GM18907 (cell line): ENCODE results near the gene C19orf38.
"Not testable (repeated sequence)": the region's sequence is repeated elsewhere in the genome, so short reads cannot be mapped to it uniquely, and the experiment has no call there.

Source experiments
- ATAC-seq: cut with Tn5 transposase; IDR thresholded peaks from one replicate; pipeline ENCODE4 v1.9.1; 2021; ENCODE audit warnings: mild to moderate bottlenecking, moderate library complexity; ENCODE audit not compliant: unreplicated experiment

Gene C19orf38

GRCh38 chr19:10870955-10871603, 22.9 kb downstream of the C19orf38 start, which contains the start of gene CARM1:
Gene CARM1, plus strand, starts transcription at chr19:10871553. Its CDS starts 150 bp downstream, at chr19:10871703.
- peak; percentile 76 for ATAC-seq

- ATAC-seq = peak; percentile 11
Measured at GRCh38 chr19:10871711-10872545, 23.7 kb downstream of the C19orf38 start.

DNA sequence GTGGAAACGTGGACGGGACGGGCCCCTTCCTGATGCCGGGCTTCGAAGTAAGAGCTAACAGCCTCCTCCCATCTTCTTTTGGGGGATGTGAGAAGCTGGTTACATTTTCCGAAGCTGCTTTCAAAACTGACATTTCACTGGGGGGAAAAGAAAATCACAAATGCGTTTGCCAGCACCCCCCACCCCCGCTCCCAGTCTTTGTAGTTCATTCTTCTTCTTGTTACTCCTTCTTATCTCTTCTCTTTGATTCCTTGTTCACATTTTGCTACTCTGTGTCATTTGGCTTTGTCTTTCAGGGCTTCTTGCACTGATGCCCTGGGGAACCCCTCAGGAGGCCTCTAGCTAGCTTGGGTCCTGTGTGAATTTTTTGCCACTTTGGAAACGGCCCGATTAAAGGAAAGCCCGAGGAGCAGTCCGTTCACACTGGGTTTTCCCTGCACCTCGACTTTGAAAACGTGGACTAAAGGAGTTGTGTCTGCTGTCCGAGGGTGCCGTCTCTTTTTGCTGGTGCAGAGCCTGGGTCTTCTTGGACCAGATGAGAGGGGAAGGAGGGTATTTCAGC, 24.4 kb downstream of the C19orf38 start:
- no peak for ATAC-seq

GRCh38 chr19:10874024-10874423, 25.8 kb downstream of the C19orf38 start:
- no peak for ATAC-seq

DNA sequence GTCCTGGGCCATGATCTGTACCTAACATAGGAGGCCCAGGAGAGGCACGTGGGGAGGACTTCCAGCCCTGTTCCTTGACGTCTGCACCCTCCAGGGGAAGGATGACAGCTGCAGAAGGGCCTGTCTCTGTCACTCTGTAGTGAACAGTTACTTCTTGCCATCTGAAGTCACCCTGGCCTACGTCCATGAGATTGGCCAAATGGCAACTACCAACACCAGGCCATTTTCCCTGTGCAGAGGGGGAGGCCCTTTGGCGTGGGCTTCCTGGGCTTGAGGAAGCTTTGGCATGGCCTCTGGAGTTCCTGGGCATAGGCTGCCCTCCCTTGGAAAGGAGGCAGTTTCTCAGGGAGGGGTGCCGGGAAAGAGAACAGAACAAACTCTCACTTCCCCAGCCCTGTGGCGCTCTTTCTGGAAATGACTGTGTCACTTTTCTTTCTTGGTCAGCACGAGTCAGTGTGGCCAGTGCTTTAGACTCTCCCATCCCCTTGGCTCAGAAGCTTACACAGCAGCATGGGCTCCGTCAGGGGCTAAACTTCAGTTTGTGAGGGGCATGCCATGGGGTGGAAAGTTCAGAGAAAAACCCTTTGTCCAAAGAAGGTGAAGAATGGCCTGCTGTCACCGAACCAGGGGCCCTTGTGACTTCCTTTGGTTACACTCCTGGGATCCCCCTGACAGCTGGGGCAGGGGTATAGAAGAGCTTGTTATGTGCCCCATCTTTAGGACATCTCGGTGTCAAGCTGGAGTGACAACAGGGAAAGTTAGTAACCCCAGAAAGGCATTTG, 28.4 kb downstream of the C19orf38 start:
- peak; percentile 57 for ATAC-seq

- not testable (repeated sequence) for ATAC-seq
Measured at GRCh38 chr19:10877608-10878007, 29.4 kb downstream of the C19orf38 start.

GRCh38 chr19:10878253-10878652, 30.0 kb downstream of the C19orf38 start:
- ATAC-seq = no peak

- ATAC-seq = no peak
Measured at GRCh38 chr19:10881403-10882107, 33.3 kb downstream of the C19orf38 start.

DNA sequence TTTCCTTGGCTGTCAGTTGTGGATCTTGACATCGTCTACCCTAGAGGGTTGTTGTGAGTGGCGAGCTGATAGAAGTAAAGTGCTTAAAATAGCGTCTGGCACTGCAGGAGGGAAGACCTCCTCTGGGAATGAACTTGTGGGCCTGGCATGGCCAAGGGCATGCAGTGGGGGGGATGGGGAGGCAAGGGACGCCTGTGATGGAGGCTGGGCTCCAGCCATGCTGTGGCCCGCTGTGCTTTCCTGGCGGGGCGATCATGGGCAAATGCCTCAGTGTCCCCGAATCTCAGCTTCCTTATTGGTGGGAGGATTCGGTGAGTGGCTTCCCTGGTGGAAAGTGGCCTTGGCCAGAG, 33.9 kb downstream of the C19orf38 start:
- ATAC-seq = no peak

DNA sequence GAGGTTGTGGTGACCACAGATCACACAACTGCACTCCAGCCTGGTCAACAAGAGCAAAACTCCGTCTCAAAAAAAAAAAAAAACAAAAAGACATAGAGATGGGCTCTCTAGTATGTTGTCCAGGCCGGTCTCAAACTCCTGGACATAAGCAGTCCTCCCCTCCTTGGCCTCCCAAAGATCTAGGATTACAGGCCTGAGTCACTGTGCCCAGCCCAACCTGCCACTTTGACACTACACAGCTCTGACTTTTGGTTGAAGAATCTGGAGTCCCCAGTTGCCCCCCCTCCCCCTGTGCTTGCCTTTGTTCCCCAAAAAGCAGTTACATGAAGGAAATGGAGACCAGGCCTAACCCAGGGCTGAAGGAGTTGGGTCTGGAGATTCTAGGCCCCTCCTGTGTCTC, 36.1 kb downstream of the C19orf38 start:
- ATAC-seq = no peak

GRCh38 chr19:10885201-10886169, 37.3 kb downstream of the C19orf38 start:
- no peak for ATAC-seq

DNA sequence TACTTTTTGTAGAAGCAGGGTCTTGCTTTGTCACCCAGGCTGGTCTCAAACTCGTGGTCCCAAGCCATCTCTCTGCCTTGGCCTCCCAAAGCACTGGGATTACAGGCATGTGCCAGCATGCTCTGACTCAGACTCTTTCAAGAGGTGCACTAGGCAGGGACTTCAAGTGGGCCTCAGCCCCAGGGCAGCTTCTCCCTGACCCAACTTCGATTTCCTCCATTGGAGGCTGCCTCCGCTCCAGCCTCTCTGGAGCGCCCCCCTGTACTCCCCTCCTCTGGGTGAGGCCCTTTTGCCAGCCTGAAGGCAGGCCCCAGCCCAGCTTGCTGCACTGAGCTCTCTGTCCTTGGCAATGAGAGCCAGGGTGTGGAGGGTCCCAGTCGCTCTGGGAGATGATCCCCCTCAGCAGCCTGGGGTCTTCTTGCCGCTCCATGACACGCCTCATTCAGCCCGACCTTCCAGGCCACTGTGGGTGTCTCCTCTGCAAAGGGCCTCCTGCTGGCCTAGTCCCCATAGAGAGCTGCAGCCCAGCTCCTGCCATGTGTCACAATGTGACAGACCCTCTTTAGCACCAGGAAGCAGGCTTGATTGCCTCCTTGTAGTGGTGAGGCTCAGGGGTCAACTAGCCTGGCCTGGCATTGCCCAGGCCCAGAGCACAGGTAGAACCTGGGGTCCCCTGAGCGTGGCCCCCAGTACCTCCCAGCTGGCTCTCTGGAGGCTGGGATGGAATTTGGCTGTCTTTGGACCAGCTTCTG, 39.6 kb downstream of the C19orf38 start:
- ATAC-seq = no peak

- no peak for ATAC-seq
Measured at GRCh38 chr19:10888421-10888866, 40.2 kb downstream of the C19orf38 start.

DNA sequence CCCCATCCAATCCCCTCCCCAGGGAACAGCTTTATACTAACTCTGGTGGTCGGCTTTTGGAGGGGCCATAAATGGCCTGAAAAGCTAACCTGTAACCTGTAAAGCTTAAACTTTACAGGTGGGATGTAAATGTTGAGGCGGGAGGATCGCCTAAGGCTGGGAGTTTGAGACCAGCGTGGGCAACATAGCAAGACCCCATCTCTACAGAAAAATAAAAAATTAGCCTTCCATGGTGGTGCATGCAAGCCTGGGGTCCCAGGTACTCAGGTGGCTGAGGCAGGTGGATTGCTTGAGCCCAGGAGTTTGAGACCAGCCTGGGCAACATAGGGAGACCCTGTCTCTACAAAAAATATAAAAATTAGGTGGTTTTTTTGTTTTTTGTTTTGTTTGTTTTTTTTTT, 41.7 kb downstream of the C19orf38 start:
- ATAC-seq = no peak

GRCh38 chr19:10891405-10892086, 43.3 kb downstream of the C19orf38 start:
- ATAC-seq = no peak

DNA sequence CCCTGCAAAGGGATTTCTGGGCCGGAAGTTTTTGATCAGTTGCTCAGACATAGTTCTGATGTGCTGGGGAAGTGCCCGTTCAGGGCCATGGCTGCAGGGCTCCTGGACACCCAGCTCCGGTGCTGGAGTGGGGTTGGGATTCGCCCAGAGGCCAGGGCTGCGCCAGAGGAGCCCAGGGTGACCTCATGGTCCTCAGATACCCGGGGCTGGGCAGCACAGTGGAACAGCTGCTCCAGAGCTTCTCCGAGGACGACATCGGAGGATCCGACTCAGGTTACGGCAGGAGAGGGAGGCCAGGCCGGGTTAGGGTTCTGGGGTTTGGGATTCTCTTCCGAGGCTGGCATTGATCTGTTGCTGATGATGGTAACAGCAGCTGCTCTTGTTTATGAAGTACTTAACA, 44.0 kb downstream of the C19orf38 start:
- no peak for ATAC-seq

- ATAC-seq = no peak
Measured at GRCh38 chr19:10894911-10895213, 46.6 kb downstream of the C19orf38 start.

GRCh38 chr19:10895363-10895762, 47.1 kb downstream of the C19orf38 start:
- ATAC-seq = no peak
